Fibroblast of skin of right quadriceps (primary cell): ENCODE measurements around the gene WNT1.

Experiments
- DNase-seq: peaks from one replicate; pipeline ENCODE4 v3.0.0-alpha.2; 2013

The WNT1 gene

DNA sequence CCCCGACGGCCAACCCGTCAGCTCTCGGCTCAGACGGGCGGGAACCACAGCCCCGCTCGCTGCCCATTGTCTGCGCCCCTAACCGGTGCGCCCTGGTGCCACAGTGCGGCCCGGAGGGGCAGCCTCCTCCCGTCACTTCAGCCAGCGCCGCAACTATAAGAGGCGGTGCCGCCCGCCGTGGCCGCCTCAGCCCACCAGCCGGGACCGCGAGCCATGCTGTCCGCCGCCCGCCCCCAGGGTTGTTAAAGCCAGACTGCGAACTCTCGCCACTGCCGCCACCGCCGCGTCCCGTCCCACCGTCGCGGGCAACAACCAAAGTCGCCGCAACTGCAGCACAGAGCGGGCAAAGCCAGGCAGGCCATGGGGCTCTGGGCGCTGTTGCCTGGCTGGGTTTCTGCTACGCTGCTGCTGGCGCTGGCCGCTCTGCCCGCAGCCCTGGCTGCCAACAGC lies at the start of gene WNT1:
Gene WNT1 (plus strand): TSS at position 32 of the 450 bp plus-strand sequence. CDS start 329 bp downstream, at position 361.
- DNase-seq: no peak

- DNase-seq: no peak
These were observed 48.6 kb upstream of the WNT1 start for GRCh38 chr12:48929551-48929950.

- DNase-seq: no peak
These were observed 47.6 kb upstream of the WNT1 start for GRCh38 chr12:48930475-48930874.

GRCh38 chr12:48932878-48933277 lies 45.2 kb upstream of the WNT1 start:
- DNase-seq: no peak

DNA sequence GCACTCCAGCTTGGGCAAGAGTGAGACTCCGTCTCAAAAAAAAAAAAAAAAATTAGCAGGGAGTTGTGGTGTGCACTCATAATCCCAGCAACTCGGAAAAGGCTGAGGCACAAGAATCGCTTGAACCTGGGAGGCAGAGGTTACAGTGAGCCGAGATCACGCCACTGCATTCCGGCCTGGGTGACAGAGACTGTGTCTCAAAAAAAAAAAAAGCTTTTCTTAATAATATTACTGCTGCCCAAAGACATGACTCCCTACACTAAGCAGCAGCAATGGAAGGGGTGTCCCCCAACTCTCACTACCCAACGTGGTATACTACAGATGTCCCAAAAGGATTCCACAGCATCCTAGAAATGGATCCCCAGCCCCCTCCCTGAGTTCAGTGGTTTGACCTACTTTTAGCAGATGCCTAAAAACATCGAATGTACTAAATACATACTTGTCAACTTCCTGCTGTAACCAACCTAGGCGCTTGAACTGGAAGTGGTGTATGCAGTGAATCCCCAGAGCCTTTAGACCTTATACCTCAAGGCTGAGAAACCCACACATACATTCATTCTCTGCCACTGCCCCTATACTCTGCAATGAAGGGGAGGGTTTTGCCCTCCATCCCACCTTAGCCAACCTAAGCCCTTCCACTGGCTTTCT lies 44.3 kb upstream of the WNT1 start:
- DNase-seq: no peak

GRCh38 chr12:48934312-48934706 lies 43.8 kb upstream of the WNT1 start:
- no peak for DNase-seq

DNA sequence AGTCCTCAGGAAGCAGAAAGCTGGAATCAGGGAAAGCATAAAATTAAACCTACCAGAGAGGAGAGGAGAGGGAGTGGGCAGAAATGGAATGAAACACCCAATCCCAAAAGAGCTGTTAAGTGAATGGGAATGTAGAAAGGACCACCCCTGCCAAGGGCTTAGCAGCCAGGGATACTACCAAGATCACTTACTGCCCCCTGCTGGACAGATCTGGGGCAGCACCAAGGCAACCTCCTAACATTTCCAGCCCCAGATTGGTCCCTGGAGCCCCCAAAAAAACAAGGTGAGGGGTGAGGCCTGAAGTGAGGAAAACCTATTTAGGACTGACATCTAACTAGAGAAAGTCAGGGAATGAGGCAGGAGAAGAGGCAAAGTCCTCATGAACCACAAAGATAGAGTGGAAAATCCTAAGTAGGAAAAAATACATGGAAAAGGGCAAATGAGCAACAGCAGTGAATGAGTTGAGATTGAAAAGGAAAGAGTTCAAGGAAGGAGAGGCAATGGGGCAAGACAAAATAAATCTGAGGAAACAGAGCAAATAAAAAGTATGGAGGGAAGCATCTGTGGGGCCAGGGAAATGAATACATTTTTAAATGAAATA lies 41.6 kb upstream of the WNT1 start:
- peak; percentile 65 for DNase-seq

DNA sequence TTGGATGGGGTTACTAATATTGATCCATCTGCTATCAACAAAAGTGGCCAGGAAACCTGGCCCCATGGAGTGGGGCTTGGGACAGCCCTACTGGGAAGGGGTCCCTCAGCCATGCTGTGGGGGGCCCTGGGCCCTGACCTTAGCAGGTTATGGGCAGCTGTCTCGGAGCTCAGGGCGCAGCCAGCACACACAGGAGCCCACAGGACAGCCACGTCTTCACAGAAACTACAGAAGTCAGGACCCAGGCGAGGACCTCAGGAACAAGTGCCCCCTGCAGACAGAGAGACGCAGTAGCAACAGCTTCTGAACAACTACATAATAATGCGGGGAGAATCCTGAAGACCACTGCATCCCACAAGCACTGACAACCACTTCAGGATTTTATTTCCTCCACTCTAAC lies 41.0 kb upstream of the WNT1 start:
- no peak for DNase-seq

GRCh38 chr12:48938805-48939204 lies 39.3 kb upstream of the WNT1 start:
- DNase-seq: no peak

DNA sequence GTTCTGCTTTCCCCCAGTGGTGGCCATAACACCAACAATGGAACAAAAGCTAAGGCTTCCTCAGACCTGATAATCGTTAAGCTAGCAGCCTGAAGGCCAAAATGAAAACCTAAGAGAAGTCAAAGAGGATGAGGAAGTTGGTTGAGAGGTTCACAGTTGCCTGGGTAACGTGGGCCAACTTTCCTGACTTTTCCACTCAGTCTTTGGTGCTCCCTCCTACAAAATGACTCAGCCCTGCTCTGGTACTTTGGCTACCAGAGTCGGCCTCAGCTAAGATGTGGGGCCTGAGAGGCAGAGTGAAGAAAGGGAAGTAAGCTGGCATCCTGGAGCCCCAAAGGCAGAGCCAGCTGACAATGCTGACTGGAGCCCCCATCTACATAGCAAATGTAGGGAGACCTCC lies 37.9 kb upstream of the WNT1 start:
- no peak for DNase-seq

DNA sequence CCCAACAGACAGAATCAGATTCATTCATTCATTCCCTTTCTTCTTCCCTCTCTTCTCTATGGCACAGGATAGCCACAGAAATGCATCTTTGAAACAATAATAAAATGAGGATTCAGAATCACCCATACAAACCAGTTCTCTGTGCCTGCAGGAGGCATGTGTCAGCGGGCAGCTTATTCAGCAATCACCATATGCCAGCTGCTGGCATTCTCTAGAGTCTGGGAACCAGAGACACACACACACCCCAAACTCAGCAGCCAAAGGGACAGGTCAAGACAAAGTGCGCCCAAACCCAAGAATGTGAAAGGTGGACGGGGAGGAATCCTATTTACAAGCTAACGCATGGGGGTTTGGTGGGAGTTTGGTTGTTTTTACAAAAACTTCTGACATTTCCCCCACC lies 34.9 kb upstream of the WNT1 start:
- no peak for DNase-seq

GRCh38 chr12:48946205-48946604 lies 31.9 kb upstream of the WNT1 start:
- DNase-seq: no peak

GRCh38 chr12:48946943-48947342 lies 31.2 kb upstream of the WNT1 start:
- DNase-seq: no peak

- DNase-seq: no peak
These were observed 30.4 kb upstream of the WNT1 start for GRCh38 chr12:48947727-48948126.

- no peak for DNase-seq
These were observed 25.4 kb upstream of the WNT1 start for GRCh38 chr12:48952691-48953090.

GRCh38 chr12:48954061-48954460 lies 24.1 kb upstream of the WNT1 start:
- DNase-seq: no peak

DNA sequence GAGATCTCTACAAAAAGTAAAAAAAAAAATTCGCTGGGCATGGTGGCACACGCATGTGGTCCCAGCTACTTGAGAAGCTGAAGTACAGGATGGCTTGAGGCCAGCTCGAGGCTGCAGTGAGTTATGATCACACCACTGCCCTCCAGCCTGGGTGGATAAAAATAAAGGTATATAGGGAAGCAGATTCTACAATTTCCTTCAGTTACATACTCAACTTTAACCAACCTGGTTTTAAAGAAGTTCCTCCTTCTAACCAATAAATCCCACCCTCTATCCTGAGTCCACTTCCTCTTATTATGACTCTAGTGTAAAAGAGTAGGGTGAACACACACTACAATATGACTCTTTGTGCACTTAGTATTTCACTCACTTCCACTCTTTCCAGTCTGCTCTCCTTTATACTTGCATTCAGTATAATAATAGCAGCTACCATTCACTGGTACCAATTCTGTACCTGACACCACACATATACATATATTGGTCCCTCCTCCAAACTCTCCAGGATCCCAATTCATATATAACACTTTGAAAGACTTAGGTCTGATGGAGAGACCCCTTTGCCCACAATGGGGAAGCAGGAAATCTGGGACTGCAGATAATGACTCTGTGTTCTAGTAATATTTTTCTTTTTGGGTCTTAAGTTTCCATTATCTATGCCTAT lies 23.2 kb upstream of the WNT1 start:
- DNase-seq: no peak

GRCh38 chr12:48956279-48957140 lies 21.6 kb upstream of the WNT1 start:
- peak; percentile 96 for DNase-seq

DNA sequence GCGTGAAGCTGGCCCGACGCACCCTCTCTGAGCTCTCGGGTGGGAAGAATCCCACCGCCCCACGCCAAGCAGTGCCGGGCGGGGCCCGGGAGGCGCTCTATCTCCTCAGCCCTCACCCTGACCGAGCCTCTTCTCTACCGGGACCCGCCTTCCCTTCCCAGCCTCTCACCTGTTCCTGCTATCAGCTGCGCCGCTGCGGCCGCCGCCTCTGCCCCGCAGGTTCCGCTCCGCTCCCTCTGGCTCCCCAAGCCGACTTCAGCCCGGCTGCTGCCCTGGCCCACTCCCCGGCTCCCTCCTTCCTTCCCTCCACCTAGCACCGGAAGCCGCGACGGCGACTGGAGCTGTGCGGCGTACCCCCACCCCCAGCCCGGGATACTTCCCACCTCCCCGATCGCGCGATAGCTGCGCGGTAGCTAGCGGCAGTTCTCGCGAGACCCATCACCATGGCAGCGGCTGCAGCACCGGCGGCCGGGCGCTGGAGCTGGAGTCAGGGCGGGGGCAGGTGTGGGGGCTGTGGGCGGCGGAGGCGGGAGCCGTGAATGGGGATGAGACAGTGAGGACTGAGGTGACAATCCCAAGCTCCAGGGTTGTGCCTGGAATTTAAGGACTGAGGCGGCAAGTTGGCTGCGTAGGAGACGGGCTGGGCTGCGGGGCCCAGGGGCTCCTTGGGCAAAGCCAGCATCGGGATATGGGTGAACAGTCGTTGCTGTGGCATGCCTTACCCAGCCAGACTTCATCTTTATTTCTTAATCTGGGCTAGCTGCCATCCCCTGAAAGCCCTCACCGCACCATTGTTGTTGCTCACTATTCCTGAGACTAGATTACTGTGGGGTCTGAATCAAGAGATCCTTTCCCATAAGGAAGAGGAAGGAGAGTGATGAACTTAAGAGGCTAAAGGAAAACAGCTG lies 20.7 kb upstream of the WNT1 start, which contains the start of gene ARF3:
Gene ARF3 (minus strand): TSS at position 347 of the 908 bp plus-strand sequence. CDS start 16,392 bp downstream, outside the sequence.
- peak; percentile 92 for DNase-seq

DNA sequence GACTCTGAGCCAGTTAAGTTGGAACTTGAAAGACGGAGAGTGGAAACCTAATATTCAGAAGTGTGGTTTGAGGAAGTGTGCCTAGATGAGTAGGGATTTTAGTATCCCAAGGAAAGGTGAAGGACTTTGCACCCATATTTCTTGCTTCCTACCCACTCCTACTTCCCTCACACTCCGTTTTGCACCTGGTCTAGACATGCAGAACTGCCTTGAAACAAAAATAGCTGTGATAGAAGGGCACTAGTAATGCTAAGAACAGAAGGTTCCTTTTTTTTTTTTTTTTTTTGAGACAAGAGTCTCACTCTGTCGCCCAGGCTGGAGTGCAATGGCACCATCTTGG lies 20.1 kb upstream of the WNT1 start:
- DNase-seq: no peak

DNA sequence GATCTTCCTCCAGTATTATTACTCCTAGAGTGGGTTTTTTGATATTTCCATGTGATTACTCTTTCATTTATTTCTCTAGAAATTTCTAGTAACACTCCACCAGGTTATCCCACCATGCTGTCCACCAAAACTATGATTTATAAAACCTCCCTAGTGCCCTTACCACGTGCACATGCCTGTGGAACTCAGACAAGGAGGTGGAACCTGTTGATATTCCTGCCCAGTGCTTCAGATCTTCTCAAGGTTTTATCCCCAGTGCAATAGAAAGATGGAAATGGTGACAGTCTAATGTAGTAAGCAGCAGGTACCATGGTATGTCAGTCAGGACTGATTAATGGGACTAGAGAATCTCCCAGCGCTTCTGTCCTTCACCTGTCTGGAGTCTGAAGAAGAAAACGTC lies 17.3 kb upstream of the WNT1 start:
- no peak for DNase-seq

DNA sequence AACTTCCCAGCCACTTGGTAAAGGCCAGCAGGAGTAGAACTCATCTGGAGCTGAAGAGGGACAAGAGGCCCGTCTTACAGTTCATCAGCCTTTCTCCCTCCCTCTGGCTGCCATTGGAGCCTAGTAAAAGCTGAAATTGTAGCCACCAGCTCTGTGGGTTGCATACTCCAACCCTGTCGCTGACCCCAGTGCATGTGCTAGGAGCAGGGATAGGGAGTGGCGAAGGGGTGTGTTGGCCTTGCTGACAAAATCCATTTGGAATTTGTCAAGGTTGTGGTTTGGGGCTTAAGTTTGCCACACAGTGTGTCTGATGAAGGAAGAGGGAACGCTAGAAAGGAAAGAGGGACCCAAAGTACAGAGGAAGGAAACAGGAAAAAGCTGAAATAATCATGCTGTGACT lies 16.8 kb upstream of the WNT1 start:
- DNase-seq: no peak
